Liver (tissue), 3 donors: ENCODE data around the gene DCUN1D3.

Source experiments
- ATF3 ChIP-seq: IDR thresholded peaks from 2 replicates; pipeline ENCODE4 v1.6.1; 2016; ENCODE audit warnings: antibody characterized with exemption
- CTCF ChIP-seq: fragments of 150-350 bp; IDR thresholded peaks from 2 replicates; pipeline ENCODE4 v1.5.1; 2017; ENCODE audit warnings: improper control_type of control experiment, low read depth, low read length; ENCODE audit not compliant: missing input control
- HNF4A ChIP-seq, 2 donors: conservative IDR thresholded peaks; 2 replicates each; pipeline ENCODE4 v1.6.1; 2016; ENCODE audit warnings: antibody characterized with exemption in 2 of 2, mild to moderate bottlenecking in 2 of 2
- NR2F2 ChIP-seq: IDR thresholded peaks from 2 replicates; pipeline ENCODE4 v1.6.1; 2016; ENCODE audit warnings: antibody characterized with exemption
- RAD21 ChIP-seq, 2 donors: IDR thresholded peaks; 2 replicates each; pipeline ENCODE4 v1.6.1; 2016; ENCODE audit warnings: antibody characterized with exemption in 2 of 2, mild to moderate bottlenecking in 2 of 2
- REST ChIP-seq: IDR thresholded peaks from 2 replicates; pipeline ENCODE4 v1.6.1; 2016; ENCODE audit warnings: antibody characterized with exemption, mild to moderate bottlenecking
- TAF1 ChIP-seq: conservative IDR thresholded peaks from 2 replicates; pipeline ENCODE4 v1.6.1; 2016; ENCODE audit warnings: antibody characterized with exemption, mild to moderate bottlenecking
- YY1 ChIP-seq: IDR thresholded peaks from 2 replicates; pipeline ENCODE4 v1.6.1; 2016; ENCODE audit warnings: antibody characterized with exemption, mild to moderate bottlenecking
- ZBTB33 ChIP-seq: IDR thresholded peaks from 2 replicates; pipeline ENCODE4 v1.6.1; 2016; ENCODE audit warnings: antibody characterized with exemption
- donor health status: healthy.
- donor health status: healthy.

- TF ChIP-seq CTCF (no peak), RAD21 (IDR thresholded peaks at IDR 0.05) (no peak), NR2F2 (no peak), REST (no peak), ZBTB33 (no peak), YY1 (no peak), HNF4A (conservative IDR thresholded peaks at IDR 0.05) (no peak), ATF3 (no peak), TAF1 (no peak)
Observed at GRCh38 chr16:20937736-20938135, 37.6 kb upstream of the DCUN1D3 start.
